SU-DHL-6 (cell line): ENCODE data around the gene GABPB1.

Experiments used
- CTCF ChIP-seq: fragments of 200-600 bp; sonication (generic); IDR thresholded peaks from one replicate; pipeline ENCODE4 v1.5.1; 2017; ENCODE audit warnings: antibody characterized with exemption, mild to moderate bottlenecking, low read length, moderate library complexity; ENCODE audit not compliant: insufficient read depth, poor library complexity, severe bottlenecking
- EZH2phosphoT487 ChIP-seq: fragments of 200-600 bp; sonication (generic), shearing (Covaris generic); conservative IDR thresholded peaks from 2 replicates; pipeline ENCODE4 v1.6.1; 2018; ENCODE audit warnings: mild to moderate bottlenecking, antibody characterized with exemption, low read length, moderate library complexity, mixed read lengths

GRCh38 chr15:50328116-50328515 lies 26.9 kb downstream of the GABPB1 start:
- no peak for TF ChIP-seq CTCF
- no peak for TF ChIP-seq EZH2phosphoT487
